HG03565 (cell line): ENCODE data around the gene AFDN.

Source experiments
- ATAC-seq: cut with Tn5 transposase; IDR thresholded peaks from one replicate; pipeline ENCODE4 v1.9.1; 2021; ENCODE audit warnings: mild to moderate bottlenecking, moderate library complexity; ENCODE audit not compliant: unreplicated experiment

AFDN gene

DNA sequence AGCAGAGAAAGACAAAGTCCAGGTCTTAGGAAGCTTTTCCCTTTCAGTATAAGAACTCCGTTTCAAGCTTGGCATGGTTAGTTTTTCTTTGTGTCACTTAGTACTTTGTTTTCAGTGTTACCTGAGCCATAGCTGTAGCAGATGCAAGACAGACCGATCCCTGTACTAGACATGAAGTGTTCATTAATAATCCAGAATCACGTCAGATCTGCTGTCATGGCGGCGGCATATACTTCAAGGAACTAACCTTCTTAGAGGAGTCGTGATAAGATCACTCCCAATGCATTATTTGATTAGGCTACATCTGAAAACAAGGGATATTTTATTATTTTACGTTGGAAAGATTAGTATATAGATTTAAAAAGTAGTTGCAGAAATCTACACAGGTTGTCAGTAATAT is 83.9 kb downstream of the AFDN start:
- no peak for ATAC-seq

DNA sequence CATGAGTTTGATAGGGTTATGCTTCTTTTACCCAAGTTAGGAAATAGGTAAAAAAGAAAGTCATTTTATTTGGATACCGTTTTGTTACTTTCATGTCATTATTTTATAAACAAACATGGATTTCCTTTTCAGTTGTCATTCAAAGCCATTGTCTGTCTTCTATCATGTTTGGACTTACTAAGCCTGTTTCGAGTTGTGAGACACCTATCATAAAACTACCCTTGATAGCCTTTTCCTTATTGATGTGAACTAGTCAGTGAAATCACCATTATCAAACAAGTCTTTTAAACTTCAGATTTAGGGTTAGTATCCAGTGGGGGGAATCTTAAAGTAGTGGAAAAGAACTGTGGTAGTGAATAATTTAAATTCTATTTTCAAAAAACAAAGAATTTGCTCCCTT is 85.8 kb downstream of the AFDN start:
- no peak for ATAC-seq

DNA sequence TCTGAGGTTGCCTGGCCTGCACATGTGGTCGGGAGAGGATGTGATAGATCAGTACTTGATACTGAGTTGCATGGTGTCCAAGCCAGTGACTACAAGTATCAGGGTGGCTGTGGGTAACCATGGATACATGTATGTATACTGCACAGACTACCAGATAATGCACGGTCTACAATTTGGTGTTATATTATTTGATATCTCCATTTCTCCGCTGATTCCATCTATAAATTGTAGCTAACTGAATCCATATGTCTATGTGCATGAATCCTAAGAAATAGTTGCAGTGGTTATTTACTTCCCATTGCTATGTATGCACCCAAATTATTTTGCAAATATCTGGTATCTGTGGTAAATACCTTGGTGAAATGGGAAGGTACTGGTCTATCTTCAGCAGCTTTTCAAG is 87.0 kb downstream of the AFDN start:
- no peak for ATAC-seq

DNA sequence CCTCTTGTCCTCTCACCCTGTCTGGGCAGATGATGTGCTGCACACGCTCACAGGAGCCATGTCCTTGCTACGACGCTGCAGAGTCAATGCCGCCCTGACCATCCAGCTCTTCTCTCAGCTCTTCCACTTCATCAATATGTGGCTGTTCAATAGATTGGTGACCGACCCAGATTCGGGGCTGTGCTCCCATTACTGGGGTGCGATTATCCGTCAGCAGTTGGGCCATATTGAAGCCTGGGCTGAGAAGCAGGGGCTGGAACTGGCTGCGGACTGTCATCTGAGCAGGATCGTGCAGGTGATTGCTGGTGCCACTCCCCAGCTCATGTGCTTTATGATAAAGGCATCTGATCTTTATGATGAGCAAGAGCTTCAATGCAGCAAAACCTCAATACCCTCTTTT is 88.4 kb downstream of the AFDN start:
- no peak for ATAC-seq

DNA sequence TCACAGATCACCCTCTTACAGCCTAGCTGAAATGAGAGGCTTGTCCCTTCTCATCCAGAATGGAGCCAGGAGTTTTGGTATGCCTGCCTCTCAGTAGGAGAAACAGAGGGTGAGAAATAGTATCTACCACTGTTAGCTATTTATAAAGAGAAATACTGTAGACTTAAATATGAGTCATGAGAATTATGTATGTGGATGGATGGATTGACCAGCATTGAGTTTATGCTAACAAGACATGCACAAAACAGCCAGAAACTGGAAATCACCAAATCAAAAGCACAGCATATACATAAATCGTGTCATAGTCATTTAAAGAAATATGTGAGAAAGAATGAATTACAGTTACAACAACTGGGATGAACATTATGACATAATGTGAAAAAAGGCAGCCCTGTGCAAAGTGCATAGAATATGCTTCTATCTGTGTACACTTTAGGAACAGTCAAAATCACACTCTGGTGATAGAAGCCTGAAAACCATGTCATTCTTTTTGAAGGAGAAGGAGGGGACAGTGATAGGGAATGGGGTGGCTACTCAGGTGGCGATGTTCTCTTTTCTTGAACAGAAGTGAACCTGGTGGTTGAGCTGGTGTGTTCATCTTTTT is 90.9 kb downstream of the AFDN start:
- no peak for ATAC-seq

DNA sequence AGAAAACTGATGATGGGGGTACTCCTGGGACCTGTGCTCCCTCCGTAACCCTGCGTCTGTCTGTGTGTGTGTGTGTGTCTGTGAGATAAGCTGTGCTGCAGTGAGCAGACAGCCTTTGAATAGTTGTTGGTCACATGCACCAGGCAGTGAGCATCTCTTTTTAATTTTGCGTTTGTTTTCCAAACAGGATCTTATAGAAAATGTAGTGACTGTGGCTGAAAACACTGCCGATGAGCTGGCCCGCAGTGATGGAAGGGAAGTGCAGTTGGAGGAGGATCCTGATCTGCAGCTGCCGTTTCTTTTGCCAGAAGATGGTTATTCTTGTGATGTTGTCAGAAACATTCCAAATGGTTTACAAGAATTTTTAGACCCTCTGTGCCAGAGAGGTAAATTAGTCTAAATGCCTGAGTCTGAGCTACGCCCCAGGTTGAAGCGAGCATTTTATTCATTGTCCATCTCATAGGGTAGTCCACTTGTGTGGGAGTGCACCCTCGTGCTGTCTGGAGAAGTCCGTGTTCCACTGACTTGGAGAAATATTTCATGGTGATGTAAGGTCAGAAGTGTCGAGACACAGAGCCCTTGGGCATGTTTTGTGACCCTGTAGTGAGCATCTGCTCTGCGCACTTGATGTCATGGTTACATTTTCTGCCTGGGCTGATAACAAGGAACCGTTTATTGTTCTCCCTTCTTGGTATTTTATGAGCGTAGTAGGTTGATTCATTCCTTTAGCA is 92.0 kb downstream of the AFDN start:
- no peak for ATAC-seq

DNA sequence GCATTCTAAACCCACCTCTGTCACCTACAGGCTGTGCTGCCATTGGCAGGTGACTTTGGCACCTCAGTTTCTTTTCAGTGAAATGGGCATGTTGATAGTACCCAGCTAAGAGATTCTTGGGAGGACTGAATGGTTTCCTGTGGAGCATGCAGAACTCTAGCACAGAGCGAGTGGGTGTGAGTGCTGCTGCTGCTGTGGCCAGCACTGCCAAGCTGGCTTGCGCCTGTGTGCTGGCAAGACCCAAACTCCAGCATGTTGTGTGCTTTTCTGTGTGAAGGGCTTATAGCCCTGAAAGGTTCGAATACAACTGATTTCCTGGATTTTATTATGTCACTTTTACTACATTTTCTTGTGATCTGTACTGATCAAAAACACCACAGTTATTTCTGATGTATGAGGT is 92.6 kb downstream of the AFDN start:
- no peak for ATAC-seq

DNA sequence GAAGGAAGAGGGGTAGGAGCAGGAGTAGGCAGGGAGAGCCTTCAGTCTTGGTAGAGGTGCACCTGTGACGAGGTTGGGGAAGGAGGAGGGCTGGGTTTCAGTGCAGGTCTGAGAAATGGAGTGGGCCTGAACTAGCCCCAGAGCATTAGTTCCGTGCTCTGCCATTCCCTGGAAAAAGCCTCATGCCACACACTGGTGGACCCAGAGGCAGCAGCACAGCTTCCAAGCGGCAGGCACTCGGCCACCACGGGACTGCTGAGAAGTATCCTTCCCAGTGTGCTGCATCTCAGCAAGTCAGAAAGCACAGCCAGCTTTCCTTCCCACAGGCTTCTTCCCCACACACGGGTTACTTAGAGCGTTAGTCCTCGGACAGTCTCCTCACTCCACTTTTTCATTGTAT is 93.5 kb downstream of the AFDN start:
- no peak for ATAC-seq

DNA sequence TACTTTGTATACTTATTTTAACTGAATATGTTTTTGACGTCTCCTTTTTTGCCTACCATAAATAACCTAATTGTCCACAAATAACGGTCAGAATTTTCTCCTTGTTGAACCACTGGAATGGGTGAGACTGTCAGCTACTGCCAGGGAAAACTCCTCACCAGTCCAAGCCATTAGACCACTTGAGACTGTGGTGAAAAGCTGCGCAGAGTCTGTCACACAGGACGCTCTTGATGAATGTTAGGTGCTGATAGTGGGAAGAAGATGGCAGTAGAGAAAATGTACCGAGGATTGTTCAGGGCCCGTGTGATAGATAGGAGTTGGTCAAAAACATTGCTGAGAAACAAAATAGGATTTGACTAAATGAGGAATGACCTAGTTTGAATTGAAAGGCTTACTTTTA is 95.1 kb downstream of the AFDN start:
- ATAC-seq: no peak

DNA sequence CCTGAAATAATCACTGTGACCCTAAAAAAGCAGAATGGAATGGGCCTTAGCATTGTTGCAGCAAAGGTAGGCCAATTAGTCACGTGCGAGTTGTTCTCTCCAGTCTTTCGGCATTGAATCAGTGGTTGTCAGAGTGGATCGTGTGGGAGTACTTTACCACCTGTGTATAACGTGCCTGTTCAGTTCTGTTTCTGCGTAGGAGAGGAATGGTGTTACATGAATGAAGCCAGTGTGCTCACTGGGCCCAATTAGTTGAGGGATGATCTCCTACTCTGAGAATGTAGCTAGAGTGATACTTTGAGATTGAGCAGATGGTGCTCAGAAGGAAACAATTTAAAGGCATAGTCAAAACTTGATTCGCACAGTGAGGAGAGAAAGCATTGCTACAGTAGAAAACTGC is 98.3 kb downstream of the AFDN start:
- no peak for ATAC-seq

DNA sequence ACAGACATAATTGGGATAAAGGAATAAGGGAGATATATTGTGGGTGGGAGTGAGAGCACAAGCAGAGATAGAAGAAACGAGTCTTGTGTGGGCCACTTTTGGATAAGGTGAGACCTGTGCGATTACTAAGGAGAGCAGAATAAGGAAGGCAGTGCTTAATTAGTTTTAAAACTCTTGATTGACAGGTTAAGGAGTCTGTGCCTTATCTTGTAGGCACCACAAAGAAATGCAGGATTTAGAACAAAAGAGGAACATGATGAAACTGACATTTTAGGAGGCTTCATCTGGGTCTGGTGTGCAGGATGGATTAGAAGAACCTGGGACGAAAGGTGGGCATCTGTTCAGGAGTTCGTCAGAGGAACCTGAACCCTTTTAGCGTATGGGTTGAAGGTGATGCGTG is 100.5 kb downstream of the AFDN start:
- ATAC-seq: no peak

DNA sequence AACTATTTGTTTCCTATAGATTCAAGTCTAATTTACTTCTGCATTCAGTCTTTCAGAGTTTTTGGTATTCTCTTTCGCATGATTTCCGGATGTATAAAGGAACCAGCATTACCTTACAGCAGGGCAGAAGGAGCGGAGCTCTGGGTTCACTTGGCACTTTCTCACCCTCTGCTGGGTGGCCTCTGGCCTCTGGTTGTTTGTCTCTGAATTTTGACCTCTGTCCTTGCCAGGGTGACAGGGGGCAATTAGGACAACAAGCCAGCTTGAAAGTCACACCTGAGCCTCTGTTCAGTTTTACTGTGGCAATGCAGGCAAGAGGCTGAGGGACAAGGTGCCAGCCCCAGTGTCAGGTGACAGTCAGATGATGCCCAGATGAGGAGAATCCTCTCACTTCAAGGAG is 101.4 kb downstream of the AFDN start:
- no peak for ATAC-seq

DNA sequence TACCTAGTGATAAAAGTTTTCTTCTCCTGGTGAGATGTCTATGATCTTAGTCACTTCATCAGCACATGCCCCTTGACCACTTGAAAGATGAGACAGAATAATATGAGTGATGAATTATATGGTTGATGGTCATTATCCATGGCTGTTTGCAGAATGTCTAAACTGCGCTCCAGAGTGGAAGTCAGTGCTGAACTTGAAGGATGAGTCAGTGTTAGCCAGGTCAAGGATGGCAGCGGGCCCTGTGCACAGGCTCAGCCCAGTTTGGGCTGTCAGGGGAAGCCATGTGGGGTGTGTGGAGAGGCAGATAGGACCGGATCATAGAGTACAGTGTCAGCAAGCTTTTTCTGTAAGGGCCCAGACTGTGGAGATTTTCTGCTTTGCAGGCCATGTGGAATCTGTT is 103.6 kb downstream of the AFDN start:
- ATAC-seq: no peak

DNA sequence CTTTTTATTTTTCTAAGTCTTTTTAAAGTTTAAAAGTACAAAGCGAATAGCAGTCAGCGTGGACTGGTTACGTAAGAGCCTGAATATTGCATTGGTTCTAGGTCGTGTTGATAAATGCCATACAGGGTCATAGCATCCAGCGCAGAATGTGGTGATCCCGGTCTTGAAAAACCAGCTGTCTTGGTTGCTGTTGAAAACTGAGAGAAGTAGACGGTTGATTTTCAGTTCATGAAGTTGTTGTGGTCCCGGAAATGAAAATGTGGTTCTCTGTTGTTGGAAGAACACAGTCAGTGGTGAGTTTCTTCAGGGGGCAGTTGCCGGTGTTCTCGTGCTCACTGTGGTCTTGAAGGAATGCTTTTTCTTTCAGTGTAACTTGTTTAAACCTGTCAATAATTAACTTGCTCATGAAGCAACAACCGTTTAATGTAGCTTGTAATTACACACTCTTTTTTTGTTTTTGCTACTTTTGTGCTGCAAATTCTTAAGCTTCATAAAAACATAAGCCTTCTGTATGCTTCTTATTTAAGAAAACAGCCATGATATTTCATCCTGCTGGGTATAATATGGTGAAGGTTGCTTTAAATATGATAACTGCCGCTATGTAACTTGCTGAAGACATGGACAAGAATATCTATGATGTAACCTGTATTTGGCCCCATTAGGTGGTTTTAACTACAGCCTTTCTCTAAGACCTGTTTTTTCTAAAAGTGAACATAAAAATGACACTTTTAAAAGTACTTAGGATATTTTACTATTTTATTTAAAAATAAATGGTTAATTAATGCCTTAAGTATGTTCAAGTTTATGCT is 106.0 kb downstream of the AFDN start:
- no peak for ATAC-seq

DNA sequence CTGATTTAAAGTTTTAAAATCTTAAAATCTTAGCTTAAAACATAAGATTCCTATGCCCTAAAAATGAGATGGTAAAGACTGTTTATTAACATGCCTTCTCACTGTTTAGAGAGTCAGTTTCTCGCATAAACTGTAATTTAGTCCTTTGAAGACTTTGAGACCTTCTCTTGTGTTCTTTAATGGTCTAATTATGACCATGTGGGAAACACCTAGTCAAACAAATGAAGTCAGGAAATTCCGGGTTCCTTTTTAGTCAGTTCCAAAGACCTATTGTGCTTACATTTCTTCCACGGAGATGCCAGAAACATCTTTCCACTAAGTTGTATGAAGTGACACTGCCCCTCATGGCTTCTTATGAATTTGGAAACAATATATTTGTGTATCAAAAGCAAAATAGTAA is 106.6 kb downstream of the AFDN start:
- no peak for ATAC-seq

DNA sequence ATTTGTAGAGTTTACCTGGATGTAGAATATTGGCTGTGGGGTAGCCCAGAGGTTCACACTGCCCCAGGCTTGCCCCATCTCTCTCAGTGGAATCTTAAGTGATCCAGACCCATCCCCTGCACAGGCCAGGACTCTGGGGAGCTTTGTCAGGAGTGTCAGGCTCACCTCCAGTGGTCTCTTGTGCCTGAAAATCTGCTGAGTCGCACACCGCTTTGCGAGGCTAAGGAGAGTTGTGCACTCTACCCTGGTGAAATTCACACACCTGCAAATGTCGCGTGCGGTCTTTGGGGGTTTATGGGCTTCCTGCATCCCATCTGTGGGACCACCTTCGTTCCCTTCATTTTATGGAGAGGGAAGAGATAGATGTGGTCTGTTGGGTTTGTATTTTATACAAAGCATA is 107.1 kb downstream of the AFDN start:
- no peak for ATAC-seq

DNA sequence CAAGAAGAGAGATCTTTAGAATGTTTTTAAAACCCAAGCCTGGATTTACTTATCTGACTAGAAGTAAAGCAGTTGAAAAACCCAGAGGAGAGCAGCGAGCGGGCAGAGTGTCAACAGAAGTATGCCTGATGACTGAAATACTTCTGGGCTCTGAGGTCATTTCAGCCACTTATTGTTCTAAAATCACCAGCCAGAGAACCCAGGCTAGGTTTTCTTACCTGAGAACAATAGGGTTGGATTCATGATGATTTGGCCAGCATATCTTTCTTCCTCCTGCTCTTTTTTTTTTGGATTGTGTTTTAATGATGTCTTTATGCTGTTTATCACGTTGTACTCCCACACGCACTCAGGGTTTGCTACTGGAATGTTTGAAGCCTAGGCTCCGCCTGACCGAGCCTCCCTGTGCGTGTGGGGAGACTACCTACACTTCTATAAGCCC is 107.7 kb downstream of the AFDN start:
- ATAC-seq: no peak

DNA sequence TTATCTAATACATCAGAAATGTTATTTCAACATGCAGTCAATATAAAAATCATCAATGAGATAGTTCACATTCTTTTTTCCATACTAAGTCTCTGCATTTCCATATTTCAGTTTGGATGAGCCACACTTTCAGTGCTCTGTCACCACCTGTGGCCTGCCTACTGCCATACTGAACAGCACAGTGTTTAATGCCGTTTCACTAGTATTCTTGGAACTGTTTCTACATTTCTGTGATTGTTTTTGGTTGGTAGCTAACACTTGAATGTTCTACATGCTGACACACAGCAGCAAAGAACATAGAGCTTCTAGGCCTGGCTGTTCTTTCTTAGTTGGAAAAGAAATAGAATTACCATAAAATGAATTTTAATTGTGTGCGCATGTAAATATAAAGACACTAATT is 109.3 kb downstream of the AFDN start:
- ATAC-seq: no peak

DNA sequence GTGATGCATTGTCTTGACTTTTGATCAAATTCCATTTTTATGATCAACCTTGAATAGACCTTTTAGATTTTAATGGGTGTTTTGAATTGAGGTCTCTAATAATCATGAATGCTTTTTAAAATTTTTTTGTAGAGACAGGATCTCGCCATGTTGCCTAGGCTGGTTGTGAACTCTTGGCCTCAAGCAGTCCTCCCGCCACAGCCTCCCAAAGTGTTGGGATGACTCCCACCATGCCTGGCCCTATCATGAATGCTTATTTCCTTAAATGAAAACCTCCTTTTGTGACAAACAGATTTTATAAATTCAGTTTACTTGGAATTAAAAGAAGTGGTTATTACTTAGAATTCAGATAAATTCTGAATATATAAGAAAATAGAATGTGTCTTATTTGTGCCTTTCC is 110.6 kb downstream of the AFDN start:
- ATAC-seq: no peak

DNA sequence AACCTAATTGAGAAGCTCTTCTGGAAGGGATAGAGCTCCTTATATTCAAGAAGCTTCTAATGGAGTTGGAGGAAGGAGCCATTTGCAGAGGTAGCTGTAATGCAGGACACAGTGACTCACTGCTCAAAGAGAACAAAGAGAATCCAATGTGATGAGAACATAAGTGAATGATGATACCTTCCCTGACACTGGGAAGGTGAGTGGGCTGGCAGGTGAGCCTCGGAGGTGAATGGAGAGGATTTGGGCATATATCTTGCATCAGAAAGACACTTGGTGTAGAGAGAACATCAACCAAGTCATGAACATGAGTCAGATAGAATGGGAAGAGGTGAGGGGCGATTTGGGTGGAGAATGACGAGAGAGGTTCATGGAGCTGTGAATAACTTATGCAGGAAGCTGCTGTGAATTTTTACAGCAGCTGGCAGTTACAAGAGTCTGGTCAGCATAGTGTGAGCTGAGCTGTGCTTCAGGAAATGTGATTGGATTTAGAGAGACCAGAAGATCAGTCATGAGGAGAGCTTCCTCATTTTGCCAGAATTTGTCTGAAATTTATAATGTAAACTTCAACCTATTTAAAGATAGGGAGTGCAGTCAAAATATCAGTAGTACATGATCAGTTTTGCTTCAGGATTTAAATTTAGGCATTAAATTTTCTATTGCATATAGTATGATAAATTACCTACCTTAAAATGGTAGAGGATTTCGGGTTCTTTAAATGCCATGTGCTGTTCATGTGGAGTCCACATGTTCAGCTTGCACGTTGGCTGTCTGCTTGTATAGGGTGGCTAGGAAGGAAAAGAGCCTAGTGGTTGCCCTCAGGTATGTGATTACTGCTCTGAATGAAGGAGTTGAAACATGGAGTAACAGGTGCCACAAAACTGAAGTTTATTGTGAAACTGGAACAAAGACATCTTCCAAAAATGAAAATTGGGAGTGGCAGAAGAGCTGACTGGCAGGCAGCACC is 111.5 kb downstream of the AFDN start:
- ATAC-seq: no peak

DNA sequence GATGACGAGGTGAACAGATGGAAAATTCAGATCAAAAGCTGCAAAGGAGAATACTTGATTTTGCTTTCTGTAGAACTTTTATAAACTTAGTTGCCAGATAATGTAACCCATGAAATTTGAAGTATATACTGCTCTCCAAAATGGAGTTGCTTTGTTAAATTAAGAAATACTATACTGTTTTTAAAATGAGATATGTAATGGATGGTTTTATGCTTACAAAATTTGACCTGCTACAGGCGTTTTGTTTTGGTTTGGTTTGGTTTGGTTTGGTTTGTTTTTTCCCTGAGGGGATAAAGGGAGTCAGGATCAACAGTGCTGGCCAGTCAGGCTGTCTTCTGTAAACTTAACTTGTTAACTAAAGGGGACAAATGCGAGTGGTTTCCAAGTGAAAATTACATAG is 115.1 kb downstream of the AFDN start:
- ATAC-seq: no peak
